Calu3 (cell line): ENCODE data around the gene BLTP2. TPM values are rescaled to one million over a fixed set of nuclear protein-coding genes. Genes with fewer than 3 reads are reported as not detected.

Source experiments
- BruUV-seq: library from RNA; stranded (reverse); fragments of 400-500 nt; replicated peaks from 2 replicates; lab custom pipeline; 2021; lab: Mats Ljungman, UMichigan
- CTCF ChIA-PET: fragments of 300-600 bp; sonication (Branson Sonifier 250); formaldehyde crosslinking; loops from one replicate; lab custom pipeline; 2022; ENCODE audit warnings: antibody characterized with exemption; lab: Charles Lee
- DNase-seq: peaks from one replicate; pipeline ENCODE4 v3.0.0; 2022
- H3K27ac Mint-ChIP-seq: one replicate; pipeline ENCODE4 v1.8.0; 2022; ENCODE audit warnings: mixed read lengths; ENCODE audit not compliant: unreplicated experiment
- H3K27me3 Mint-ChIP-seq: one replicate; pipeline ENCODE4 v1.8.0; 2022; ENCODE audit warnings: mixed read lengths; ENCODE audit not compliant: unreplicated experiment
- H3K36me3 Mint-ChIP-seq: one replicate; pipeline ENCODE4 v1.8.0; 2022; ENCODE audit warnings: mild to moderate bottlenecking, moderate library complexity, mixed read lengths; ENCODE audit not compliant: insufficient read depth, unreplicated experiment
- H3K4me1 Mint-ChIP-seq: one replicate; pipeline ENCODE4 v1.8.0; 2022; ENCODE audit warnings: mild to moderate bottlenecking, low read depth, mixed read lengths; ENCODE audit not compliant: unreplicated experiment
- H3K4me3 Mint-ChIP-seq: one replicate; pipeline ENCODE4 v1.8.0; 2022; ENCODE audit warnings: mild to moderate bottlenecking, low read depth, moderate library complexity, mixed read lengths; ENCODE audit not compliant: unreplicated experiment
- H3K9me3 Mint-ChIP-seq: one replicate; pipeline ENCODE4 v1.8.0; 2022; ENCODE audit warnings: low read depth, mixed read lengths; ENCODE audit not compliant: unreplicated experiment
- intact Hi-C: fragments of 100-400 bp; cut with micrococcal nuclease; formaldehyde crosslinking; loops from one replicate; pipeline ENCODE4 v1.10.0; 2022; ENCODE audit not compliant: unreplicated experiment
- total RNA-seq: library from RNA; stranded (reverse); gene quantifications from 2 replicates; pipeline ENCODE4 v1.2.3, GENCODE V29; 2022
- TF ChIP-seq, protein P1 (sequence below): fragments of 200-600 bp; IDR thresholded peaks from one replicate; pipeline ENCODE4 v1.8.0; 2022; ENCODE audit warnings: antibody characterized with exemption; ENCODE audit not compliant: unreplicated experiment

BLTP2 gene
- total RNA-seq, 1 experiment from 2014 or later, result 158 TPM

DNA sequence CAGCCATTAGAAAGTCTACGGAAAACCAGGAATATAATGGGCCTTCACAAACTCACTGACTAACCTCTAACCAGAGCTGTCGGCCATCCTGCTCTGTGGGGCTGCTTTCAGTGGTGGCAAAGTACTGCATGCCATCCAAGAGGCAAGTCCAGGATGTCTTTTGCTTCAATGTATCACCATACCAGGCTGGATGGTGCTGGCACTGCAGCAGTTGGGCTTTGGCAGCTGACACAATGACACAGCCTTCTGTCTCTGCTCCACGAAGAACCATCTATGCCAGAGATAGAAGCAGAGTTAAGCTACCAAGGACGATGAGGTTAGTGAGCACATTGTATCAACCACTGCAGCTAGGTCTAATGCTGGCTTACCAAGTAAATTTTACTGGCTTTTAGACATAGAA, 21.3 kb downstream of the BLTP2 start:
- no TSS peak for BruUV-seq
- no peak for DNase-seq
- Mint-ChIP-seq H3K4me1 (no peaks in the 10 kb centered on the region), H3K9me3 (no peaks in the 10 kb centered on the region), H3K4me3 (no peak overlapping the region), H3K27ac (no peak overlapping the region), H3K36me3 (peaks cover 38% of the 10 kb centered on the region), H3K27me3 (no peaks in the 10 kb centered on the region)
- CTCF ChIA-PET, result interaction anchor here (1.6 kb wide), 1 partner anchor 12 kb away, joined by 3 read pairs; no protein-coding TSS in a partner anchor
- intact Hi-C loops, result no loop called here
- TF ChIP-seq, protein P1, sequence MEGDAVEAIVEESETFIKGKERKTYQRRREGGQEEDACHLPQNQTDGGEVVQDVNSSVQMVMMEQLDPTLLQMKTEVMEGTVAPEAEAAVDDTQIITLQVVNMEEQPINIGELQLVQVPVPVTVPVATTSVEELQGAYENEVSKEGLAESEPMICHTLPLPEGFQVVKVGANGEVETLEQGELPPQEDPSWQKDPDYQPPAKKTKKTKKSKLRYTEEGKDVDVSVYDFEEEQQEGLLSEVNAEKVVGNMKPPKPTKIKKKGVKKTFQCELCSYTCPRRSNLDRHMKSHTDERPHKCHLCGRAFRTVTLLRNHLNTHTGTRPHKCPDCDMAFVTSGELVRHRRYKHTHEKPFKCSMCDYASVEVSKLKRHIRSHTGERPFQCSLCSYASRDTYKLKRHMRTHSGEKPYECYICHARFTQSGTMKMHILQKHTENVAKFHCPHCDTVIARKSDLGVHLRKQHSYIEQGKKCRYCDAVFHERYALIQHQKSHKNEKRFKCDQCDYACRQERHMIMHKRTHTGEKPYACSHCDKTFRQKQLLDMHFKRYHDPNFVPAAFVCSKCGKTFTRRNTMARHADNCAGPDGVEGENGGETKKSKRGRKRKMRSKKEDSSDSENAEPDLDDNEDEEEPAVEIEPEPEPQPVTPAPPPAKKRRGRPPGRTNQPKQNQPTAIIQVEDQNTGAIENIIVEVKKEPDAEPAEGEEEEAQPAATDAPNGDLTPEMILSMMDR, result no peak

DNA sequence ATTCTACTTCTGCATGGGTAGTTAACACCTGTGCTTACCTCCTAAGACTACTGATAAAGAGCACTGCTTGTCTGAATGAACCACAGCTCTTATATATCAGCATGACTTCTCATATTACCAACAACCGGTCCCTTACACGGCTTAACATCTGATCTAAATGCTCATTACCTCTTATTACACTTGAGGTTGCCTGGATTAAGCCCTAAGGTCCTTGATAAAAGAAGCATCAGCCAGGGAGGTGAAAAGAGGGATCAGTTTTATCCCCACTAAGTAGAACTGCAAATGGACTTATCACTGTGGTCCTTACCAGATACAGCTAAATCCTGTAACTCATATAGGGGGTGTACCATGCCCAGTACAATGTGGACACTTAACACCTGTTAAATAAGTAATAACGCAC, 22.8 kb downstream of the BLTP2 start:
- CTCF ChIA-PET, result interaction anchor here (1.6 kb wide), 1 partner anchor 14 kb away, joined by 3 read pairs; no protein-coding TSS in a partner anchor
- Mint-ChIP-seq H3K27ac (no peak overlapping the region), H3K27me3 (no peaks in the 10 kb centered on the region), H3K4me3 (no peak overlapping the region), H3K9me3 (no peaks in the 10 kb centered on the region), H3K4me1 (no peaks in the 10 kb centered on the region), H3K36me3 (peaks cover 34% of the 10 kb centered on the region)
- intact Hi-C loops, result no loop called here
- TF ChIP-seq, protein P1, result no peak
- no TSS peak for BruUV-seq
- DNase-seq, result no peak

DNA sequence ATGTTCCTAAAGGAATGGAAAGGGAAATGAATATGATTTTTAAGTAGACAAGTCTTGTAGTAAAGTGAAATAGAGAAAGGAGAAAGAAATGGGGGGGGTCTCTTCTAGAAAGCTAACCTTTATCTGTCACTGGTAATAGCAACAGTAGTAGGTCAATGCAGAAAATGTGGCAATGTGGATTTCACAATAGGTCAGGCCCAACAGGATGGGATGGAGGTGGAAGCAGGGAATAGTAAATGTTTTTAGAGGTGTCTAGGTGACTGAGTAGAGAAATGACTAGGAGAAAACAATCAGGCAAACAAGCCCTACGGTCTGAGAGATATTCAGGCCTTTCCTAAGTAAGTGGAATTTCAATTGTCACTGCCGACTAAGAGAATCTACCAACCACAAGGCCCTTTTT, 24.9 kb downstream of the BLTP2 start:
- BruUV-seq, result no TSS peak
- no peak overlapping the region for H3K27ac Mint-ChIP-seq
- intact Hi-C loops, result no loop called here
- CTCF ChIA-PET, result no interaction called here
- peaks cover 22% of the 10 kb centered on the region for H3K36me3 Mint-ChIP-seq
- no peak for DNase-seq
- no peaks in the 10 kb centered on the region for H3K27me3 Mint-ChIP-seq
- H3K4me1 Mint-ChIP-seq, result no peaks in the 10 kb centered on the region
- no peaks in the 10 kb centered on the region for H3K9me3 Mint-ChIP-seq
- H3K4me3 Mint-ChIP-seq, result no peak overlapping the region
- TF ChIP-seq, protein P1, result no peak

DNA sequence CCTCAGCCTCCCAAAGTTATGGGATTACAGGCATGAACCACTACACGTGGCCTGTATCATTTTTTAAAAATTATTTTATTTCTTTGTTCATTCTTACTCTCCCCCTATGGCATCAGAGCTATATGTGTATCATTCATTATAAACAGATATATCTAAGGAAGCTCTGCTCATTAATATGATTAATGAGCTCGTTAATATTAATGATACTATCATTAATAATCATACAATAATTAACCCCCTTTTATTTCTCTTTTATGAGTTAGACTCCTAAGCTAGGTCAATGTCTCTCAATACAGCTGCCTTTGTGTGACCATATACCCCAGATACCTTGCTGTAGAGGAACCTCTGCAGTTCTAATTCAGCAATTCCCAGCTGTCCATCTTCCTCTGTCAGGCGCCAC, 26.5 kb downstream of the BLTP2 start:
- no peak for DNase-seq
- CTCF ChIA-PET, result no interaction called here
- TF ChIP-seq, protein P1, result no peak
- Mint-ChIP-seq H3K27me3 (no peaks in the 10 kb centered on the region), H3K36me3 (peaks cover 22% of the 10 kb centered on the region), H3K9me3 (no peaks in the 10 kb centered on the region), H3K4me1 (no peaks in the 10 kb centered on the region), H3K4me3 (no peak overlapping the region), H3K27ac (no peak overlapping the region)
- intact Hi-C loops, result no loop called here
- BruUV-seq, result no TSS peak
